GM20431 (cell line): ENCODE measurements around the gene DGCR6.
"Not testable (repeated sequence)": the region's sequence is repeated elsewhere in the genome, so short reads cannot be mapped to it uniquely, and the experiment has no call there.

ENCODE experiments used
- in situ Hi-C: fragments of 300-500 bp; cut with MseI, MboI; formaldehyde crosslinking; loops from one replicate; pipeline ENCODE4 v1.15.0; 2020; ENCODE audit warnings: low sequenced_read_pairs; ENCODE audit not compliant: unreplicated experiment

DGCR6 gene

GRCh38 chr22:18905540-18906409 lies at the start of gene DGCR6:
DGCR6 (plus strand) TSS chr22:18906320; CDS start chr22:18906375, 55 bp downstream.
- in situ Hi-C loops, result no loop called here

- in situ Hi-C loops, result not testable (repeated sequence)
These were observed 46.8 kb upstream of the DGCR6 start for GRCh38 chr22:18859314-18859713.

- in situ Hi-C loops, result not testable (repeated sequence)
These were observed 24.9 kb upstream of the DGCR6 start for GRCh38 chr22:18881260-18881659.

- in situ Hi-C loops, result not testable (repeated sequence)
These were observed 21.7 kb upstream of the DGCR6 start for GRCh38 chr22:18884465-18884864.

- in situ Hi-C loops, result no loop called here
These were observed 18.0 kb upstream of the DGCR6 start for GRCh38 chr22:18888115-18888514.

- in situ Hi-C loops, result not testable (repeated sequence)
These were observed 15.5 kb upstream of the DGCR6 start for GRCh38 chr22:18890510-18891192.

GRCh38 chr22:18893775-18894174 lies 12.3 kb upstream of the DGCR6 start:
- in situ Hi-C loops, result not testable (repeated sequence)

GRCh38 chr22:18896037-18896657 lies 10.0 kb upstream of the DGCR6 start:
- in situ Hi-C loops, result not testable (repeated sequence)

- in situ Hi-C loops, result not testable (repeated sequence)
These were observed 258 bp downstream of the DGCR6 start for GRCh38 chr22:18906410-18906745.

GRCh38 chr22:18906896-18907295 lies 776 bp downstream of the DGCR6 start:
- in situ Hi-C loops, result no loop called here

GRCh38 chr22:18909556-18909955 lies 3.4 kb downstream of the DGCR6 start:
- in situ Hi-C loops, result no loop called here

- in situ Hi-C loops, result not testable (repeated sequence)
These were observed 5.4 kb downstream of the DGCR6 start for GRCh38 chr22:18911535-18911934.

- in situ Hi-C loops, result not testable (repeated sequence)
These were observed 6.3 kb downstream of the DGCR6 start for GRCh38 chr22:18912264-18912946.

GRCh38 chr22:18914558-18914957 lies 8.4 kb downstream of the DGCR6 start:
- in situ Hi-C loops, result not testable (repeated sequence)

GRCh38 chr22:18915550-18915949 lies 9.4 kb downstream of the DGCR6 start:
- in situ Hi-C loops, result not testable (repeated sequence)

- in situ Hi-C loops, result not testable (repeated sequence)
These were observed 11.7 kb downstream of the DGCR6 start for GRCh38 chr22:18917818-18918217.

GRCh38 chr22:18920257-18920902 lies 14.3 kb downstream of the DGCR6 start:
- in situ Hi-C loops, result not testable (repeated sequence)

- in situ Hi-C loops, result no loop called here
These were observed 19.4 kb downstream of the DGCR6 start for GRCh38 chr22:18925368-18926064.

- in situ Hi-C loops, result no loop called here
These were observed 20.9 kb downstream of the DGCR6 start for GRCh38 chr22:18927020-18927419.
